Thyroid gland (tissue), 4 donors: ENCODE measurements around the gene DDX59. TPM values are rescaled to one million over a fixed set of nuclear protein-coding genes. Genes with fewer than 3 reads are reported as not detected.

Experiments used
- DNase-seq, 2 donors: peaks; one replicate each; pipeline ENCODE4 v3.0.0-alpha.2; 2019
- H3K27ac ChIP-seq, 3 donors: fragments of 200-600 bp; sonication (generic); 1 replicate in 2 of 3; 2 replicates in 1 of 3; pipeline ENCODE4 v1.5.1; 2016 to 2019; ENCODE audit warnings: mild to moderate bottlenecking in 1 of 3, moderate library complexity in 1 of 3
- H3K27me3 ChIP-seq: fragments of 200-600 bp; sonication (generic); one replicate; pipeline ENCODE4 v1.5.1; 2019
- H3K36me3 ChIP-seq, 2 donors: fragments of 200-600 bp; sonication (generic); one replicate each; pipeline ENCODE4 v1.5.1; 2016 to 2019
- H3K4me1 ChIP-seq, 2 donors: fragments of 200-600 bp; sonication (generic); one replicate each; pipeline ENCODE4 v1.5.1; 2017 to 2019
- H3K4me3 ChIP-seq, 3 donors: fragments of 200-600 bp; sonication (generic); replicated peaks in 1 of 3; 1 replicate in 2 of 3; 2 replicates in 1 of 3; pipeline ENCODE4 v1.5.1; 2016; ENCODE audit warnings: mild to moderate bottlenecking in 1 of 3
- H3K9me3 ChIP-seq: fragments of 200-600 bp; sonication (generic); one replicate; pipeline ENCODE4 v1.5.1; 2017
- POLR2A ChIP-seq, 2 donors: fragments of 450-650 bp; IDR thresholded peaks; one replicate each; pipeline ENCODE4 v1.6.1; 2017; ENCODE audit warnings: antibody characterized with exemption in 2 of 2, mild to moderate bottlenecking in 2 of 2, moderate library complexity in 1 of 2
- WGBS, 2 donors: methylation state at CpG; one replicate each; pipeline ENCODE4 v1.1.5; 2017; 5-methylcytosine and 5-hydroxymethylcytosine counted together
- intact Hi-C: fragments of 100-400 bp; cut with DNase I; formaldehyde crosslinking; loops from one replicate; pipeline ENCODE4 v1.15.1; 2023
- total RNA-seq, 4 donors: library from RNA; depleted of rRNA; stranded (reverse); fragments of >200 nt; gene quantifications; one replicate each; pipeline ENCODE4 v1.2.3, GENCODE V29; 2016
- TF ChIP-seq, protein P1 (sequence below), 6 experiments: fragments of 200-600 bp in 3 of 6; fragments of 450-650 bp in 3 of 6; sonication (generic) in 3 of 6; IDR thresholded peaks; one replicate each; pipeline ENCODE4 v1.5.1; 2016 to 2019; ENCODE audit warnings: antibody characterized with exemption in 6 of 6, mild to moderate bottlenecking in 2 of 6, inconsistent platforms in 1 of 6, moderate library complexity in 1 of 6

Gene DDX59
- total RNA-seq, 4 donors from 2014 or later: 18.3 to 33.2 (median 28.7) TPM

DNA sequence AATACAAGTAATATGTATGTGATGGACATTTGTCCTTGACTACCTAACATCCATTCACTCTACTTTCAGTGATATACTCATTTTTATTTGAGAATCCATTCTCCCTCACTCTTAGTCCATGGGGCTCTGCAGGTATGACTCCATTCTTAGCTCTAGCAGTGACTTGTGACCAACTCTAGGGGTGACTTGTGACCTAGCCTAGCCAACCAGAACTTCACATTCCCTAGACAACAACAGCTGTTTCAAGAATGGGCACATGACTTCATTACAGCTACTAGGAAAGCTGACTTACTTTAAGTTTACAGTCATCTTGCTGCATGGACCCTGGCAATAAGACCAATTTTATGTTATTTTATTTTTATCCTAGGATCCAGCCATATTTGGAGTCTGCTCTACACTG is 23.6 kb upstream of the DDX59 start:
- no peak for DNase-seq

DNA sequence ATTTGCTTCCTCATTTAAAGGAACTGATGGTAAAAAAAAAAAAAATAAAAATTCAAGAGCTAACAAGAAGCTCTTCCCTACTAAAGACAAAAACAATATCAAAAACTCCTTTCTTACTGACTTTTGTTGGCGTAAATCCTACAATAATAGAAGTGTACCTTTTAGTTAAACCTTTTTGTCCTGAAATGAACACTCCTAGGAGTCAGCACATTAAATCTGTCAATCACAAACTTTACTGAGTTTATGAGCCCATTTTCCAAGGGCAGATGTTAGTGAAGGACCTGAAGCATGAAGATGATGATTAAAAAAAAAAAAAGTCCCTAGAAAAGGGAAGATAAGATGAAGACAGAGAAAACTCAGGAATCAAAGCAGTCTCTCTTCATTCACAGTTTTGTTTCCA is 22.6 kb upstream of the DDX59 start:
- 93 to 97% methylated on average over 1 of the region's 1 CpG for WGBS, 2 donors
- H3K36me3 ChIP-seq: no peaks in the 10 kb centered on the region
- H3K9me3 ChIP-seq: no peaks in the 10 kb centered on the region
- no peak overlapping the region for H3K27ac ChIP-seq
- H3K4me3 ChIP-seq: no peak overlapping the region
- no peaks in the 10 kb centered on the region for H3K27me3 ChIP-seq
- intact Hi-C loops: no loop called here
- no peaks in the 10 kb centered on the region for H3K4me1 ChIP-seq
- DNase-seq: no peak
- TF ChIP-seq, protein P1, sequence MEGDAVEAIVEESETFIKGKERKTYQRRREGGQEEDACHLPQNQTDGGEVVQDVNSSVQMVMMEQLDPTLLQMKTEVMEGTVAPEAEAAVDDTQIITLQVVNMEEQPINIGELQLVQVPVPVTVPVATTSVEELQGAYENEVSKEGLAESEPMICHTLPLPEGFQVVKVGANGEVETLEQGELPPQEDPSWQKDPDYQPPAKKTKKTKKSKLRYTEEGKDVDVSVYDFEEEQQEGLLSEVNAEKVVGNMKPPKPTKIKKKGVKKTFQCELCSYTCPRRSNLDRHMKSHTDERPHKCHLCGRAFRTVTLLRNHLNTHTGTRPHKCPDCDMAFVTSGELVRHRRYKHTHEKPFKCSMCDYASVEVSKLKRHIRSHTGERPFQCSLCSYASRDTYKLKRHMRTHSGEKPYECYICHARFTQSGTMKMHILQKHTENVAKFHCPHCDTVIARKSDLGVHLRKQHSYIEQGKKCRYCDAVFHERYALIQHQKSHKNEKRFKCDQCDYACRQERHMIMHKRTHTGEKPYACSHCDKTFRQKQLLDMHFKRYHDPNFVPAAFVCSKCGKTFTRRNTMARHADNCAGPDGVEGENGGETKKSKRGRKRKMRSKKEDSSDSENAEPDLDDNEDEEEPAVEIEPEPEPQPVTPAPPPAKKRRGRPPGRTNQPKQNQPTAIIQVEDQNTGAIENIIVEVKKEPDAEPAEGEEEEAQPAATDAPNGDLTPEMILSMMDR (IDR thresholded peaks at IDR 0.05): no peak
- TF ChIP-seq POLR2A (IDR thresholded peaks at IDR 0.05): no peak

More for the DNA sequence above, 23.6 kb upstream of the DDX59 start:
- intact Hi-C loops: no loop called here
- Histone ChIP-seq H3K9me3 (no peaks in the 10 kb centered on the region), H3K4me3 (no peak overlapping the region), H3K27me3 (no peaks in the 10 kb centered on the region), H3K36me3 (no peaks in the 10 kb centered on the region), H3K4me1 (no peaks in the 10 kb centered on the region), H3K27ac (no peak overlapping the region)
- no peak for TF ChIP-seq POLR2A (IDR thresholded peaks at IDR 0.05)
- TF ChIP-seq, protein P1 (IDR thresholded peaks at IDR 0.05): no peak

DNA sequence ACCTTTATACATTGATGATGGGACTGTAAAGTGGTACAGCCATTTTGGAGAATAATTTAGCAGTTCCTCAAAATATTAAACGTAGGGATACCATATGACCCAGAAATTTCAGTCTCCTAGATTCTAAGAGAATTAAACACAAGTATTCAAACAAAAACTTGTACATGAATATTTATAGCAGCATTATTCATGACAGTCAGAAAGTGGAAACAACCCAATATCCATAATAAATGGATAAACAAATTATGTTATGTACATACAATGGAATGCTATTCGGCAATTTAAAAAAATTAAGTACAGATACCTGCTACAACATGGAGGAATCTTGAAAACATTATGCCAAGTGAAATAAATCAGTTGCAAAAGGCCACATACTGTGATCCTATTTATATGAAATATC is 16.9 kb upstream of the DDX59 start:
- DNase-seq: no peak
- H3K27me3 ChIP-seq: no peaks in the 10 kb centered on the region
- intact Hi-C loops: no loop called here
- no peak overlapping the region for H3K27ac ChIP-seq
- no peak overlapping the region for H3K4me3 ChIP-seq
- TF ChIP-seq POLR2A (IDR thresholded peaks at IDR 0.05): no peak
- TF ChIP-seq, protein P1 (IDR thresholded peaks at IDR 0.05): no peak
- peaks cover 0 to 3% of the 10 kb centered on the region in 2 donors for H3K4me1 ChIP-seq
- no peaks in the 10 kb centered on the region for H3K9me3 ChIP-seq
- H3K36me3 ChIP-seq: no peaks in the 10 kb centered on the region
- WGBS, 2 donors: 38 to 66% methylated on average over 2 of the region's 2 CpGs

DNA sequence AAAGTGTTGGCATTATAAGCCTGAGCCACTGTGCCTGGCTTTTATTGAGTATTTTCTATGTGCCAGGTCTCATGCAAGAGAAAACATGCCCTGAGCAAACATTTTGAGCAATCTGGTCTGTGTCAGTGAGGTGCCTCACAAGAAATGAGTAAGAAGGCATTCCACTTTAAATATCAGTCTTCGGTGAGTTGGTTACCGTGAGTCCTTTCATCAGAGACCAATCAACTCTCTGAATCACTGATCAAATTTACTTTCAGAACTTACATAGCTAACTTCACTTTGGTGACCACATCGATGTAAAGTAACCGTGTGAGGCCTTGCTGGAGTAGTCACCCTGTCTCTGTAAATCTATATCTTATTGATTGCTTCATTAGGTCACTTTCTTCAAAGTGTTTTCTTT is 14.3 kb upstream of the DDX59 start:
- no peaks in the 10 kb centered on the region for H3K27me3 ChIP-seq
- 73 to 88% methylated on average over 4 of the region's 4 CpGs for WGBS, 2 donors
- H3K4me3 ChIP-seq: no peak overlapping the region
- intact Hi-C loops: no loop called here
- no peak for TF ChIP-seq POLR2A (IDR thresholded peaks at IDR 0.05)
- TF ChIP-seq, protein P1 (IDR thresholded peaks at IDR 0.05): no peak
- no peaks in the 10 kb centered on the region for H3K36me3 ChIP-seq
- H3K9me3 ChIP-seq: no peaks in the 10 kb centered on the region
- no peak overlapping the region for H3K27ac ChIP-seq
- peaks cover 4 to 8% of the 10 kb centered on the region in 2 donors for H3K4me1 ChIP-seq
- no peak for DNase-seq

DNA sequence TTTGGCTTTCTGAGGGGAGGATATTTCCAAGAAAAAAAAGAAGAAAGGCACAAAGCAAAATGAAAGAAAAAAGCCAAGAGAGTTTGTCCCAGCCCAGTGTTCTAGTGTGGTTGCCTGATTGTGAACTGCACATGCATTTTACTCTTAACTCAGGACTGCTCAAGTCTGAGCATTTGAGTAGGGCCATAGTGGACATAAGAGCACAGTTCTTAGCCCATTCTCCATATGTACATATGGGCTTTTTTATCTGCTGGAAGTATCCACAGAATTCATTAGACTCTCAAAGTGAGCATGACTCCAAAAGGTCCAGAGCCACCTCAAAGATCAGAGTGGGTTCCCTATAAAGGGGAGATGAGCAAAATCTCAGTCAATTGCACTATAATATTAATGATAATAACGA is 13.6 kb upstream of the DDX59 start:
- DNase-seq: no peak
- Histone ChIP-seq H3K4me1 (peaks cover 4 to 8% of the 10 kb centered on the region in 2 donors), H3K36me3 (no peaks in the 10 kb centered on the region), H3K9me3 (no peaks in the 10 kb centered on the region), H3K27me3 (no peaks in the 10 kb centered on the region), H3K4me3 (no peak overlapping the region), H3K27ac (no peak overlapping the region)
- intact Hi-C loops: no loop called here
- 0 to 60% methylated on average over 1 of the region's 1 CpG for WGBS, 2 donors
- TF ChIP-seq POLR2A (IDR thresholded peaks at IDR 0.05): no peak
- TF ChIP-seq, protein P1 (IDR thresholded peaks at IDR 0.05): no peak
